GM12878 (cell line): ENCODE measurements around the gene SLC19A3. TPM values are rescaled to one million over a fixed set of nuclear protein-coding genes. Genes with fewer than 3 reads are reported as not detected.

Experiments
- ATAC-seq: fragments of 200-7000 bp; cut with Tn5 transposase; 3 replicates; pipeline ENCODE4 v1.9.1; 2020; ENCODE audit warnings: mild to moderate bottlenecking, moderate library complexity
- BruUV-seq: library from RNA; stranded (reverse); fragments of 400-500 nt; replicated peaks from 2 replicates; lab custom pipeline; 2021; lab: Mats Ljungman, UMichigan
- CTCF ChIA-PET: fragments of 300-600 bp; sonication (Branson Sonifier 250); formaldehyde crosslinking; extraction: SDS; loops from one replicate; lab custom pipeline; 2021; ENCODE audit warnings: inconsistent platforms; lab: Yijun Ruan, JAX
- POLR2A ChIA-PET: fragments of 350-600 bp; formaldehyde crosslinking; extraction: SDS; loops from one replicate; lab custom pipeline; 2021; ENCODE audit warnings: inconsistent platforms; lab: Charles Lee
- RAD21 ChIA-PET: fragments of 300-600 bp; sonication (Branson Sonifier 250); formaldehyde crosslinking; loops from one replicate; lab custom pipeline; 2023; ENCODE audit warnings: antibody characterized with exemption; ENCODE audit not compliant: unreplicated experiment; lab: Charles Lee
- SMC1A ChIA-PET: fragments of 300-600 bp; sonication (Branson Sonifier 250); formaldehyde crosslinking; loops from one replicate; lab custom pipeline; 2023; ENCODE audit not compliant: unreplicated experiment, uncharacterized antibody; lab: Charles Lee
- DNase-seq: peaks from one replicate; pipeline ENCODE4 v3.0.0-alpha.2; 2011; ENCODE audit warnings: low read depth, low spot score
- FAIRE-seq: peaks from 3 replicates; lab custom pipeline; 2011; peaks lifted over from hg19 to GRCh38; lab: Jason Lieb, UNC
- H2AFZ ChIP-seq: 2 replicates; pipeline ENCODE4 v1.6.0; 2011; ENCODE audit warnings: low read depth, low read length, control low read depth; ENCODE audit not compliant: control insufficient read depth
- H3K27ac ChIP-seq: 2 replicates; pipeline ENCODE4 v1.5.1; 2011; ENCODE audit warnings: control low read depth; ENCODE audit not compliant: control insufficient read depth, insufficient read depth
- H3K27me3 ChIP-seq, 2 experiments: replicated peaks in 1 of 2; 2 replicates each; pipeline versions ENCODE4 v1.6.0 to v1.6.1; 2011; ENCODE audit warnings: low read length in 1 of 2; ENCODE audit not compliant: control insufficient read depth in 2 of 2, insufficient read depth in 2 of 2
- H3K36me3 ChIP-seq, 2 experiments: 2 replicates each; pipeline ENCODE4 v1.5.1; 2011; ENCODE audit warnings: low read length in 1 of 2; ENCODE audit not compliant: control insufficient read depth in 2 of 2, insufficient read depth in 2 of 2
- H3K4me1 ChIP-seq: 2 replicates; pipeline ENCODE4 v1.6.1; 2011; ENCODE audit warnings: mild to moderate bottlenecking, low read length, moderate library complexity, mixed read lengths; ENCODE audit not compliant: control insufficient read depth, insufficient read depth
- H3K4me2 ChIP-seq: 2 replicates; pipeline ENCODE4 v1.6.0; 2011; ENCODE audit warnings: control low read depth; ENCODE audit not compliant: control insufficient read depth, insufficient read depth
- H3K4me3 ChIP-seq: fragments of 200-600 bp; sonication (generic); 2 replicates; pipeline ENCODE4 v1.5.1; 2016
- H3K79me2 ChIP-seq: 2 replicates; pipeline ENCODE4 v1.6.0; 2011; ENCODE audit warnings: low read length; ENCODE audit not compliant: control insufficient read depth, insufficient read depth
- H3K9ac ChIP-seq: 2 replicates; pipeline ENCODE4 v1.8.0; 2011; ENCODE audit warnings: low read length, control low read depth, mixed read lengths; ENCODE audit not compliant: control insufficient read depth, insufficient read depth
- H3K9me3 ChIP-seq: replicated peaks from 3 replicates; pipeline ENCODE4 v1.5.1; 2011; ENCODE audit warnings: mild to moderate bottlenecking, low read length; ENCODE audit not compliant: control insufficient read depth, insufficient read depth
- H4K20me1 ChIP-seq: 2 replicates; pipeline ENCODE4 v1.6.0; 2011; ENCODE audit not compliant: control insufficient read depth, insufficient read depth
- BCLAF1 ChIP-seq: fragments of 450-650 bp; IDR thresholded peaks from 2 replicates; pipeline ENCODE4 v1.6.1; 2017; ENCODE audit warnings: antibody characterized with exemption, mild to moderate bottlenecking, moderate library complexity
- CTCF ChIP-seq, 3 experiments: IDR thresholded peaks in 2 of 3; conservative IDR thresholded peaks in 1 of 3; 2 replicates each; pipeline ENCODE4 v1.5.1; 2011; ENCODE audit warnings: low read depth in 3 of 3, low read length in 3 of 3, mild to moderate bottlenecking in 3 of 3, control low read depth in 2 of 3, moderate library complexity in 2 of 3, inconsistent platforms in 1 of 3, mixed read lengths in 1 of 3; ENCODE audit not compliant: control insufficient read depth in 2 of 3, insufficient read depth in 1 of 3; ENCODE audit errors: extremely low read depth in 1 of 3
- EZH2 ChIP-seq: IDR thresholded peaks from 2 replicates; pipeline ENCODE4 v1.6.1; 2012; ENCODE audit warnings: low read depth, mild to moderate bottlenecking, control low read depth, inconsistent platforms, low read length, borderline replicate concordance; ENCODE audit not compliant: control insufficient read depth
- IKZF1 ChIP-seq: fragments of 450-650 bp; conservative IDR thresholded peaks from 2 replicates; pipeline ENCODE4 v1.6.1; 2017; ENCODE audit warnings: antibody characterized with exemption, mild to moderate bottlenecking
- KLF5 ChIP-seq: fragments of 450-650 bp; IDR thresholded peaks from 2 replicates; pipeline ENCODE4 v1.6.1; 2014; ENCODE audit warnings: mild to moderate bottlenecking; ENCODE audit not compliant: partially characterized antibody
- LARP7 ChIP-seq: fragments of 450-650 bp; IDR thresholded peaks from 2 replicates; pipeline ENCODE4 v1.6.1; 2017; ENCODE audit warnings: mild to moderate bottlenecking
- MEF2B ChIP-seq: fragments of 450-650 bp; IDR thresholded peaks from 2 replicates; pipeline ENCODE4 v1.6.1; 2018; ENCODE audit warnings: mild to moderate bottlenecking, moderate library complexity; ENCODE audit not compliant: partially characterized antibody, poor library complexity, severe bottlenecking
- MYB ChIP-seq: fragments of 150-350 bp; IDR thresholded peaks from 2 replicates; pipeline ENCODE4 v1.6.1; 2014; ENCODE audit warnings: mild to moderate bottlenecking, low read depth, low read length, borderline replicate concordance
- NFYA ChIP-seq: IDR thresholded peaks from 2 replicates; pipeline ENCODE4 v1.6.1; 2011; ENCODE audit warnings: low read depth, mild to moderate bottlenecking, low read length, improper control_type of control experiment, borderline replicate concordance
- NR2F1 ChIP-seq: fragments of 450-650 bp; conservative IDR thresholded peaks from 2 replicates; pipeline ENCODE4 v1.6.1; 2017; ENCODE audit warnings: mild to moderate bottlenecking
- RAD21 ChIP-seq: IDR thresholded peaks from 2 replicates; pipeline ENCODE4 v1.6.1; 2011; ENCODE audit warnings: mild to moderate bottlenecking, low read depth, low read length, moderate library complexity; ENCODE audit not compliant: insufficient read depth
- TCF3 ChIP-seq: IDR thresholded peaks from 2 replicates; pipeline ENCODE4 v1.6.1; 2012; ENCODE audit warnings: low read depth, mild to moderate bottlenecking, low read length, borderline replicate concordance; ENCODE audit not compliant: insufficient read depth
- WRNIP1 ChIP-seq: IDR thresholded peaks from 2 replicates; pipeline ENCODE4 v1.6.1; 2011; ENCODE audit warnings: low read depth, low read length, improper control_type of control experiment, borderline replicate concordance
- WGBS: methylation state at CpG from one replicate; pipeline ENCODE4 v1.1.6; 2016; ENCODE audit warnings: low lambda C conversion rate; ENCODE audit not compliant: insufficient replicate concordance, insufficient coverage; ENCODE audit errors: missing lambda C conversion rate; 5-methylcytosine and 5-hydroxymethylcytosine counted together
- in situ Hi-C: fragments of 300-500 bp; cut with MboI; formaldehyde crosslinking; loops from 9 replicates; pipeline ENCODE4 v1.14.3; 2018; ENCODE audit warnings: mixed read lengths
- intact Hi-C: fragments of 100-400 bp; cut with micrococcal nuclease; formaldehyde crosslinking; loops from one replicate; pipeline ENCODE4 v1.14.2; 2022; ENCODE audit not compliant: unreplicated experiment
- polyA plus RNA-seq, 11 experiments: library from polyadenylated mRNA; depleted of rRNA in 4 of 11; unstranded in 6 of 11; stranded (reverse) in 5 of 11; fragments of >200 nt; fragmentation: Nextera tagmentation in 4 of 11; fragmentation: Illumina TruSeq in 1 of 11; extraction: Ambion mirVana in 4 of 11; extraction: Trizol in 1 of 11; gene quantifications; 1 replicate in 1 of 11; 2 replicates in 10 of 11; pipeline versions ENCODE4 v1.2.1 to v1.2.3, GENCODE V29; 2011 to 2016; ENCODE audit warnings: inconsistent platforms in 2 of 11, missing spikeins in 2 of 11, low read depth in 1 of 11
- total RNA-seq, 4 experiments: library from RNA; depleted of rRNA in 3 of 4; stranded (reverse); fragments of >200 nt in 3 of 4; fragmentation: Illumina TruSeq in 1 of 4; extraction: Trizol in 1 of 4; gene quantifications; 2 replicates each; pipeline versions ENCODE4 v1.2.1 to v1.2.3, GENCODE V29; 2013 to 2021

Gene SLC19A3
- total and polyA plus RNA-seq, 10 of the 15 experiments (the other 5 are each of a cell fraction or from before 2014, with no cell fraction given) = not detected

GRCh38 chr2:227748079-227748478, 30.3 kb upstream of the SLC19A3 start:
- ATAC-seq = peak; percentile 75
- Histone ChIP-seq H3K27me3 (no peaks in the 10 kb centered on the region), H3K4me3 (no peak overlapping the region)
- WGBS = 29% methylated on average over 6 of the region's 6 CpGs
- TF ChIP-seq IKZF1 = no peak
- TF ChIP-seq TCF3 = no peak
- no peak for TF ChIP-seq KLF5
- no peak for TF ChIP-seq EZH2
- peak; percentile 33; the same call in 1 of the 2 replicates for TF ChIP-seq RAD21
- TF ChIP-seq MEF2B = no peak
- TF ChIP-seq LARP7 = no peak
- no peak for TF ChIP-seq WRNIP1
- no peak for TF ChIP-seq MYB
- TF ChIP-seq NR2F1 = no peak
- TF ChIP-seq NFYA = no peak
- no peak for TF ChIP-seq BCLAF1
- TF ChIP-seq CTCF (IDR thresholded peaks at IDR 0.05 in 2 of 3, conservative IDR thresholded peaks at IDR 0.05 in 1 of 3; ENCODE audit: control insufficient read depth in 2 of 3, extremely low read depth in 1 of 3, insufficient read depth in 1 of 3, low read depth in 3 of 3, low read length in 3 of 3) = peak; percentile 31 to 53 (median 42); a peak in 5 of 6 replicates
- TF ChIP-seq, all 136 proteins: peak for 2
- Histone ChIP-seq H3K27ac (no peak overlapping the region), H3K36me3 (no peaks in the 10 kb centered on the region), H3K79me2 (no peaks in the 10 kb centered on the region), H3K9ac (no peak overlapping the region), H3K4me2 (no peak overlapping the region), H3K4me1 (no peaks in the 10 kb centered on the region), H2AFZ (no peak overlapping the region), H4K20me1 (no peaks in the 10 kb centered on the region), H3K9me3 (no peaks in the 10 kb centered on the region)
- RAD21 ChIA-PET = no interaction called here
- no TSS peak for BruUV-seq
- POLR2A ChIA-PET = no interaction called here
- SMC1A ChIA-PET = interaction anchor here (0.6 kb wide), 1 partner anchor 55 kb away, joined by 3 read pairs; no protein-coding TSS in a partner anchor
- no peak for FAIRE-seq
- intact Hi-C loops (no loop called here), in situ Hi-C loops (no loop called here)
- CTCF ChIA-PET = no interaction called here
- no peak for DNase-seq
